A673 (cell line): Measurements from ENCODE around the gene PSPC1. TPM values are rescaled to one million over a fixed set of nuclear protein-coding genes. Genes with fewer than 3 reads are reported as not detected.

ENCODE experiments used
- BruUV-seq: library from RNA; stranded (reverse); fragments of 400-500 nt; replicated peaks from 2 replicates; lab custom pipeline; 2021; lab: Mats Ljungman, UMichigan
- CTCF ChIA-PET: fragments of 300-600 bp; sonication (Branson Sonifier 250); formaldehyde crosslinking; loops from one replicate; lab custom pipeline; 2022; ENCODE audit warnings: antibody characterized with exemption; lab: Charles Lee
- POLR2A ChIA-PET: fragments of 300-600 bp; sonication (Branson Sonifier 250); formaldehyde crosslinking; loops from one replicate; lab custom pipeline; 2022; ENCODE audit warnings: antibody characterized with exemption; ENCODE audit not compliant: low non-redundant PET; lab: Charles Lee
- DNase-seq: peaks from one replicate; pipeline ENCODE4 v3.0.0-alpha.2; 2015; ENCODE audit warnings: low spot score
- H3K27ac ChIP-seq: fragments of 200-600 bp; sonication (generic); 2 replicates; pipeline ENCODE4 v1.5.1; 2016; ENCODE audit warnings: mixed run types, low read depth, mild to moderate bottlenecking, mixed read lengths, antibody characterized with exemption, low read length; ENCODE audit not compliant: poor library complexity, severe bottlenecking
- H3K27me3 ChIP-seq: fragments of 200-600 bp; sonication (generic); replicated peaks from 2 replicates; pipeline ENCODE4 v1.6.1; 2017; ENCODE audit warnings: mixed run types, low read depth, mild to moderate bottlenecking, mixed read lengths, antibody characterized with exemption, low read length; ENCODE audit not compliant: insufficient read depth, poor library complexity
- H3K36me3 ChIP-seq: fragments of 200-600 bp; sonication (generic); 2 replicates; pipeline ENCODE4 v1.6.1; 2016; ENCODE audit warnings: mixed run types, mild to moderate bottlenecking, mixed read lengths, antibody characterized with exemption, low read length; ENCODE audit not compliant: insufficient read depth, poor library complexity, severe bottlenecking
- H3K4me1 ChIP-seq: fragments of 200-600 bp; sonication (generic); 2 replicates; pipeline ENCODE4 v1.6.1; 2017; ENCODE audit warnings: mixed run types, mild to moderate bottlenecking, mixed read lengths, antibody characterized with exemption, low read length; ENCODE audit not compliant: insufficient read depth, poor library complexity, severe bottlenecking
- H3K4me3 ChIP-seq: fragments of 200-600 bp; sonication (generic); 2 replicates; pipeline ENCODE4 v1.5.1; 2016; ENCODE audit warnings: low read depth, mixed run types, mild to moderate bottlenecking, mixed read lengths, low read length; ENCODE audit not compliant: poor library complexity, severe bottlenecking
- H3K9me3 ChIP-seq: fragments of 200-600 bp; sonication (generic); 2 replicates; pipeline ENCODE4 v1.6.1; 2016; ENCODE audit warnings: mixed run types, low read depth, mild to moderate bottlenecking, mixed read lengths, antibody characterized with exemption, low read length; ENCODE audit not compliant: poor library complexity, severe bottlenecking
- EZH2 ChIP-seq: fragments of 200-600 bp; sonication (generic); IDR thresholded peaks from 2 replicates; pipeline ENCODE4 v1.6.1; 2017; ENCODE audit warnings: borderline replicate concordance, low read depth, mild to moderate bottlenecking, mixed read lengths, antibody characterized with exemption, low read length; ENCODE audit not compliant: poor library complexity, severe bottlenecking
- intact Hi-C: fragments of 100-400 bp; cut with micrococcal nuclease; formaldehyde crosslinking; loops from one replicate; pipeline ENCODE4 v1.10.0; 2022; ENCODE audit not compliant: unreplicated experiment
- total RNA-seq: library from RNA; stranded (reverse); gene quantifications from 2 replicates; pipeline ENCODE4 v1.2.3, GENCODE V29; 2021
- TF ChIP-seq, protein P1 (sequence below): fragments of 300-800, 200-600 bp; sonication (generic); conservative IDR thresholded peaks from 2 replicates; pipeline ENCODE4 v1.5.1; 2017; ENCODE audit warnings: low read depth, mild to moderate bottlenecking, antibody characterized with exemption, low read length, moderate library complexity, mixed read lengths

PSPC1 gene
- total RNA-seq, 1 experiment from 2014 or later = 90.9 TPM

DNA sequence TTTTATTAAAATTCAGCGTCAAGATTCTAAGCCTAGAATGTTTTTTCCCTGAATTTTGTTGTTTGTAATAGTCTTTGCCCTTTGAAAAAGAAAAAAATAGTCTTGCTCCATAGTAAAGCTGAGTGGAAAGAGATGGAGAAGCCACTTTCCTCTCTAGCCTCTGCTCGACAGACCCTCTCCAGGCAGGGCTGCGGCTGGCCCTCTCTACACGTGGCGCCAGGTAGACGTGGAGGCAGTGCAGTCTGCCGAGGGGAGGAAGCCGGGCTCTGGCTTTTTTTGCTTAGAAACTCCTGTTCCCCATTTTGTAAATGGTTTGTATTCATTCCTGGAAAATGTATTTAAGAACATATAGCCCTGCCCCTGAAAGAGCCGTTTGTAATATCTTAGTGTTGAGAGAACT lies 114.0 kb downstream of the PSPC1 start:
- H3K27ac ChIP-seq = no peak overlapping the region
- no TSS peak for BruUV-seq

DNA sequence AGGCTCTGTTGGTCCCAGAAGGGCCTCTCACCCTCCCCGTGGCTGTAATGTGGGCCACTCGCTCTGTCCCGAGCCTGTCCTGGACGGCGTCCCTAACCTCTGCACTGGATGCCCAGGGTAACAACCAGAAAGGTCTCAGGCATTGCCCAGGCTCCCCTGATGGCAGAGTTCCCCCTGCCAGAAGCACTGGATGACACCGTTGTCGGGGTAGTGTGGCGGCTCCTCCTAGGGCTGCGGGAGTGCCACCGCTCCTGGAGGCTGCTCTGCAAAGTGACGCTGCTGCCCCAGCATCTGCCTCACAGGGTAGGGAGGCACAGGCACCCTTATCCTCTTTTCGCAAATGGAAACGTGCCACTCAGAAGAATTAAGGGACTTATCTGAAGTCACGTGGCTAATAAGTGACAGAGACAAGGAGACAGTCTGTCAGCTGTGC lies 117.3 kb downstream of the PSPC1 start:
- TF ChIP-seq EZH2 = no peak
- TF ChIP-seq, protein P1, sequence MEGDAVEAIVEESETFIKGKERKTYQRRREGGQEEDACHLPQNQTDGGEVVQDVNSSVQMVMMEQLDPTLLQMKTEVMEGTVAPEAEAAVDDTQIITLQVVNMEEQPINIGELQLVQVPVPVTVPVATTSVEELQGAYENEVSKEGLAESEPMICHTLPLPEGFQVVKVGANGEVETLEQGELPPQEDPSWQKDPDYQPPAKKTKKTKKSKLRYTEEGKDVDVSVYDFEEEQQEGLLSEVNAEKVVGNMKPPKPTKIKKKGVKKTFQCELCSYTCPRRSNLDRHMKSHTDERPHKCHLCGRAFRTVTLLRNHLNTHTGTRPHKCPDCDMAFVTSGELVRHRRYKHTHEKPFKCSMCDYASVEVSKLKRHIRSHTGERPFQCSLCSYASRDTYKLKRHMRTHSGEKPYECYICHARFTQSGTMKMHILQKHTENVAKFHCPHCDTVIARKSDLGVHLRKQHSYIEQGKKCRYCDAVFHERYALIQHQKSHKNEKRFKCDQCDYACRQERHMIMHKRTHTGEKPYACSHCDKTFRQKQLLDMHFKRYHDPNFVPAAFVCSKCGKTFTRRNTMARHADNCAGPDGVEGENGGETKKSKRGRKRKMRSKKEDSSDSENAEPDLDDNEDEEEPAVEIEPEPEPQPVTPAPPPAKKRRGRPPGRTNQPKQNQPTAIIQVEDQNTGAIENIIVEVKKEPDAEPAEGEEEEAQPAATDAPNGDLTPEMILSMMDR = no peak
- no TSS peak for BruUV-seq
- intact Hi-C loops = no loop called here
- ChIA-PET POLR2A (no interaction called here), CTCF (no interaction called here)
- DNase-seq = no peak
- H3K27ac ChIP-seq = no peak overlapping the region
- H3K27me3 ChIP-seq = no peaks in the 10 kb centered on the region
- H3K9me3 ChIP-seq = no peaks in the 10 kb centered on the region
- H3K4me1 ChIP-seq = no peaks in the 10 kb centered on the region
- no peak overlapping the region for H3K4me3 ChIP-seq
- peaks cover 55% of the 10 kb centered on the region for H3K36me3 ChIP-seq

More for the DNA sequence above, 114.0 kb downstream of the PSPC1 start:
- Histone ChIP-seq H3K36me3 (peaks cover 77% of the 10 kb centered on the region), H3K4me1 (no peaks in the 10 kb centered on the region), H3K4me3 (no peak overlapping the region), H3K9me3 (no peaks in the 10 kb centered on the region), H3K27me3 (no peaks in the 10 kb centered on the region)
- CTCF ChIA-PET = no interaction called here
- no peak for DNase-seq
- TF ChIP-seq, protein P1 = no peak
- TF ChIP-seq EZH2 = no peak
- POLR2A ChIA-PET = no interaction called here
- intact Hi-C loops = no loop called here

DNA sequence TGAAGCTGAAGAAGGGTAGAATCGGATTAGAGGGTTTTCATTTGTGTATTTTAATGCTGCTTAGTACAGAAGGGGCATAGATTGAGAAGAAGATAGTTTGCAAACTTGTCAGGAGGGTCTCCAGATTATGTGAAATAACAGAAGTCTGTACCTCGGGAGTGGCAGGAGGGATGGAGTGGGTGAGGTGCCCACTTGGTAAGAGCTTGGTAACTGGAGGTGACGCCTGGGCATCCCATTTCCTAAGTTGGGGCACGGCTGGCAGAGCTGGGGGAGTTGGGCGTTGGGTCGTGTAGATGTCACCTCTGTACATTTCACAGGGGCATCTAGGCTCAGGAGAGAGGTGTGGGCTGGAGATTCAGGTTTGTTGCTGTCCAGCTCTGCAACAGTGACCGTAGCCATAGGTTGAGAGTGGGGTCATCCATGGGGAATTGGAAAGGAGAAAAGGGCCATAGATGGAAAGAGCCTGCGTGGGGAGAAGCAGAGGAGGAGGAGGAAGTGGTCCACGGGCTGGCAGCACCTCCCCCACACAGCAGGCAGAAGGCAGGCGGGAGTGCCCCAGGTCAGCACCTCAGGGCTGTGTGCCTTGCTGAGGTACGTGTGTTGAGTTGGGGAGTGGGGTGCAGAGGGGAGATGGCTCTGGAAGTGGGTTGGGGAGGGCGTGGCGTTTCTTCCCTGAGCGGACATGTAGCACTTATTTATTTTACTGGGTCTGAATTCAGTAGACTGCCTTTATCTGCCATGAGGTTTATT lies 118.1 kb downstream of the PSPC1 start:
- H3K9me3 ChIP-seq = no peaks in the 10 kb centered on the region
- no TSS peak for BruUV-seq
- ChIA-PET POLR2A (no interaction called here), CTCF (no interaction called here)
- no peak for DNase-seq
- no peak for TF ChIP-seq EZH2
- TF ChIP-seq, protein P1 = no peak
- no peak overlapping the region for H3K27ac ChIP-seq
- intact Hi-C loops = no loop called here
- H3K27me3 ChIP-seq = no peaks in the 10 kb centered on the region
- no peaks in the 10 kb centered on the region for H3K4me1 ChIP-seq
- peaks cover 48% of the 10 kb centered on the region for H3K36me3 ChIP-seq
- H3K4me3 ChIP-seq = no peak overlapping the region
